WI38 (cell line): ENCODE measurements around the gene NGEF.

Source experiments
- H3K4me3 ChIP-seq: 2 replicates; pipeline ENCODE4 v1.5.1; 2011; ENCODE audit warnings: low read depth, mild to moderate bottlenecking, control low read depth, low read length
- CTCF ChIP-seq: IDR thresholded peaks from 2 replicates; pipeline ENCODE4 v1.5.1; 2012; ENCODE audit warnings: low read depth, mild to moderate bottlenecking, control low read depth, low read length

Gene NGEF

GRCh38 chr2:232871418-232871834 lies 141.6 kb downstream of the NGEF start:
- no peak overlapping the region for H3K4me3 ChIP-seq
- no peak for TF ChIP-seq CTCF

GRCh38 chr2:232870766-232871371 lies 142.2 kb downstream of the NGEF start:
- no peak overlapping the region for H3K4me3 ChIP-seq
- TF ChIP-seq CTCF: no peak

GRCh38 chr2:232870018-232870765 lies 142.9 kb downstream of the NGEF start, which contains the start of gene SNORC:
TSS of gene SNORC (plus strand) at chr2:232870264. CDS start at chr2:232870342, 78 bp downstream.
- TF ChIP-seq CTCF: no peak
- H3K4me3 ChIP-seq: no peak within 1 kb of the TSS

GRCh38 chr2:232869138-232870017 lies 143.7 kb downstream of the NGEF start:
- TF ChIP-seq CTCF: no peak
- H3K4me3 ChIP-seq: no peak overlapping the region

- TF ChIP-seq CTCF: no peak
- H3K4me3 ChIP-seq: no peak overlapping the region
Measured at GRCh38 chr2:232866104-232866503, 147.0 kb downstream of the NGEF start.

GRCh38 chr2:232865165-232865564 lies 147.9 kb downstream of the NGEF start:
- TF ChIP-seq CTCF: no peak
- H3K4me3 ChIP-seq: no peak overlapping the region

- TF ChIP-seq CTCF: no peak
- no peak overlapping the region for H3K4me3 ChIP-seq
Measured at GRCh38 chr2:232863996-232864395, 149.1 kb downstream of the NGEF start.
